MCF 10A (cell line): Measurements from ENCODE around the gene THBD. TPM values are rescaled to one million over a fixed set of nuclear protein-coding genes. Genes with fewer than 3 reads are reported as not detected.

Experiments used
- BruUV-seq: library from RNA; stranded (reverse); fragments of 400-500 nt; replicated peaks from 2 replicates; lab custom pipeline; 2021; lab: Mats Ljungman, UMichigan
- CTCF ChIA-PET: fragments of 300-600 bp; sonication (Branson Sonifier 250); formaldehyde crosslinking; extraction: SDS; loops from one replicate; lab custom pipeline; 2021; ENCODE audit warnings: antibody characterized with exemption, inconsistent platforms; lab: Yijun Ruan, JAX
- POLR2A ChIA-PET: fragments of 300-600, 350-650 bp; sonication (Branson Sonifier 250); formaldehyde crosslinking; extraction: SDS; loops from one replicate; lab custom pipeline; 2020; ENCODE audit warnings: antibody characterized with exemption, inconsistent platforms; lab: Yijun Ruan, JAX
- DNase-seq: peaks from one replicate; pipeline ENCODE4 v3.0.0-alpha.2; 2018; ENCODE audit not compliant: unreplicated experiment
- H3K27ac Mint-ChIP-seq: one replicate; pipeline ENCODE4 v1.8.0; 2022; ENCODE audit warnings: mild to moderate bottlenecking, low read depth, mixed read lengths; ENCODE audit not compliant: unreplicated experiment
- H3K27me3 Mint-ChIP-seq: one replicate; pipeline ENCODE4 v1.8.0; 2022; ENCODE audit warnings: mixed read lengths; ENCODE audit not compliant: insufficient read depth, unreplicated experiment
- H3K36me3 Mint-ChIP-seq: one replicate; pipeline ENCODE4 v1.8.0; 2022; ENCODE audit warnings: mild to moderate bottlenecking, moderate library complexity, mixed read lengths; ENCODE audit not compliant: insufficient read depth, unreplicated experiment
- H3K4me1 Mint-ChIP-seq: one replicate; pipeline ENCODE4 v1.8.0; 2022; ENCODE audit warnings: mixed read lengths; ENCODE audit not compliant: insufficient read depth, unreplicated experiment
- H3K4me3 Mint-ChIP-seq: one replicate; pipeline ENCODE4 v1.8.0; 2022; ENCODE audit warnings: mild to moderate bottlenecking, moderate library complexity, mixed read lengths; ENCODE audit not compliant: unreplicated experiment
- H3K9me3 Mint-ChIP-seq: one replicate; pipeline ENCODE4 v1.8.0; 2022; ENCODE audit warnings: mixed read lengths; ENCODE audit not compliant: unreplicated experiment
- intact Hi-C: fragments of 100-400 bp; cut with micrococcal nuclease; formaldehyde crosslinking; loops from 2 replicates; pipeline ENCODE4 v1.14.1; 2022
- total RNA-seq: library from RNA; stranded (reverse); gene quantifications from 2 replicates; pipeline ENCODE4 v1.2.3, GENCODE V29; 2022
- TF ChIP-seq, protein P1 (sequence below): fragments of 200-600 bp; IDR thresholded peaks from one replicate; pipeline ENCODE4 v1.8.0; 2022; ENCODE audit warnings: antibody characterized with exemption, mild to moderate bottlenecking; ENCODE audit not compliant: unreplicated experiment

The THBD gene
- total RNA-seq, 1 experiment from 2014 or later = 15.4 TPM

DNA sequence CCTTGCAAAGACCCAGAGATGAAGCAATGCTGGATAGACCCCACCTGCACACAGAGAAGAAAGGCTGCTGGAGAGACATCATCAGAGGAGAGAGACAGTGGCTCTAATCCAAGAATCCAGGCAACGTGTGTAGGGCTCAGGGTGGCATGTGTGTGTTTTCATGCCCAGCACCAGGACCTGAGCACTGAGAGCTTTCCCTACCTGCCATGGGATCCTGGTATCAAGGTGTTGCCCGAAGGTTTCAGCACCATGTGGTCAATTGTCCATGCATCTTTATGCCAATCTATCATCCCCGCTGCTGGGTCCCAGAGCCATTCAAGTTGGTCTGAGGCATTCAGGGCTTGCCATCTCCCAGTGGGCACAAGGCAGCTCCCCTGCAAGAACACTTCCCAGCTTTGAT, 44.1 kb upstream of the THBD start:
- Mint-ChIP-seq H3K27me3 (no peaks in the 10 kb centered on the region), H3K4me3 (no peak overlapping the region), H3K36me3 (no peaks in the 10 kb centered on the region), H3K9me3 (no peaks in the 10 kb centered on the region), H3K27ac (peak overlapping the region; percentile 84), H3K4me1 (peaks cover 29% of the 10 kb centered on the region)
- BruUV-seq = no TSS peak
- ChIA-PET CTCF (interaction anchor here (0.5 to 4.8 kb wide), 8 partner anchors 31 to 887 kb away, joined by 3 to 29 read pairs (median 3); no protein-coding TSS in a partner anchor), POLR2A (interaction anchor here (0.7 to 2.6 kb wide), 5 partner anchors 13 to 94 kb away, joined by 3 to 15 read pairs (median 4); no protein-coding TSS in a partner anchor)
- intact Hi-C loops = no loop called here
- TF ChIP-seq, protein P1, sequence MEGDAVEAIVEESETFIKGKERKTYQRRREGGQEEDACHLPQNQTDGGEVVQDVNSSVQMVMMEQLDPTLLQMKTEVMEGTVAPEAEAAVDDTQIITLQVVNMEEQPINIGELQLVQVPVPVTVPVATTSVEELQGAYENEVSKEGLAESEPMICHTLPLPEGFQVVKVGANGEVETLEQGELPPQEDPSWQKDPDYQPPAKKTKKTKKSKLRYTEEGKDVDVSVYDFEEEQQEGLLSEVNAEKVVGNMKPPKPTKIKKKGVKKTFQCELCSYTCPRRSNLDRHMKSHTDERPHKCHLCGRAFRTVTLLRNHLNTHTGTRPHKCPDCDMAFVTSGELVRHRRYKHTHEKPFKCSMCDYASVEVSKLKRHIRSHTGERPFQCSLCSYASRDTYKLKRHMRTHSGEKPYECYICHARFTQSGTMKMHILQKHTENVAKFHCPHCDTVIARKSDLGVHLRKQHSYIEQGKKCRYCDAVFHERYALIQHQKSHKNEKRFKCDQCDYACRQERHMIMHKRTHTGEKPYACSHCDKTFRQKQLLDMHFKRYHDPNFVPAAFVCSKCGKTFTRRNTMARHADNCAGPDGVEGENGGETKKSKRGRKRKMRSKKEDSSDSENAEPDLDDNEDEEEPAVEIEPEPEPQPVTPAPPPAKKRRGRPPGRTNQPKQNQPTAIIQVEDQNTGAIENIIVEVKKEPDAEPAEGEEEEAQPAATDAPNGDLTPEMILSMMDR = no peak
- no peak for DNase-seq

DNA sequence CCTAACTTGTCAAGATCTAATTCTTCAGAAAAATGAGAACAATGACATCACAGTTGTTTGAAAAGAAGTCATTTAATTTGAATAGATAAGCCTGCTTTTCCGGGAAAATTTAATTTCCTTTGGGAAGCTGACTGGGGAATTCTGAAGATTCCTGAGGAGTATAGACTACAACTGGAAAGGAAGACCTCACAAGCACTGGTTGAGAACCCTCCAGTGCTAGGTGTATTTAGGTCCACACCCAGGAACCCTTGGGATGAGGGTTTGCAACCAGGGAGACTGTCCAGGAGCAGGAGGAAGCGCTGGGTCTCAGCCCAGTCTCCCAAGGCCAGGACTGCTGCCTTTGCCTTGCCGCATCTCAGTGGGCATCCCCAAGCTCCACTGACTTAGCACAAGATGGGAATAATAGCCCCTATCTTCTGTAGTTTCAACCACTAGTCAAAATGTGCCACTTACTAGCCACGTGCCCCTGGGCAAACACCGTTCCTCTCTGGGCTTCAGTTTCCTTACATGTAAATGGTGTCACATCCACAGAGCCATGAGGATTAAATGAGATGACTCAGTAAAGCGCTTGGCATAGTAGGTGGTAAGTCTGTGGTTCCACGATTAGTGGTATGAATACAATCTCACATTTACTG, 43.5 kb upstream of the THBD start:
- H3K36me3 Mint-ChIP-seq = no peaks in the 10 kb centered on the region
- intact Hi-C loops = no loop called here
- H3K27me3 Mint-ChIP-seq = no peaks in the 10 kb centered on the region
- ChIA-PET CTCF (interaction anchor here (0.6 to 4.8 kb wide), 7 partner anchors 8 to 887 kb away, joined by 3 to 29 read pairs (median 3); no protein-coding TSS in a partner anchor), POLR2A (interaction anchor here (1.0 kb wide), 1 partner anchor 13 kb away, joined by 7 read pairs; no protein-coding TSS in a partner anchor)
- BruUV-seq = no TSS peak
- TF ChIP-seq, protein P1 = no peak
- H3K27ac Mint-ChIP-seq = peak overlapping the region; percentile 84
- H3K9me3 Mint-ChIP-seq = no peaks in the 10 kb centered on the region
- DNase-seq = no peak
- H3K4me3 Mint-ChIP-seq = no peak overlapping the region
- H3K4me1 Mint-ChIP-seq = peaks cover 24% of the 10 kb centered on the region

GRCh38 chr20:23092384-23092756, 42.9 kb upstream of the THBD start:
- ChIA-PET CTCF (interaction anchor here (0.6 to 1.2 kb wide), 5 partner anchors 8 to 400 kb away, joined by 3 to 5 read pairs (median 3); no protein-coding TSS in a partner anchor), POLR2A (interaction anchor here (1.0 kb wide), 1 partner anchor 13 kb away, joined by 7 read pairs; no protein-coding TSS in a partner anchor)
- H3K4me1 Mint-ChIP-seq = peaks cover 21% of the 10 kb centered on the region
- H3K27ac Mint-ChIP-seq = no peak overlapping the region
- TF ChIP-seq, protein P1 = no peak
- no peak for DNase-seq
- no peaks in the 10 kb centered on the region for H3K27me3 Mint-ChIP-seq
- no peaks in the 10 kb centered on the region for H3K9me3 Mint-ChIP-seq
- H3K36me3 Mint-ChIP-seq = no peaks in the 10 kb centered on the region
- no peak overlapping the region for H3K4me3 Mint-ChIP-seq
- intact Hi-C loops = no loop called here
- BruUV-seq = no TSS peak

GRCh38 chr20:23091721-23092383, 42.4 kb upstream of the THBD start:
- CTCF ChIA-PET = interaction anchor here (0.5 to 1.1 kb wide), 7 partner anchors 9 to 332 kb away, joined by 3 to 5 read pairs (median 3); no protein-coding TSS in a partner anchor
- TF ChIP-seq, protein P1 = no peak
- Mint-ChIP-seq H3K36me3 (no peaks in the 10 kb centered on the region), H3K27ac (peak overlapping the region; percentile 35), H3K9me3 (no peaks in the 10 kb centered on the region), H3K27me3 (no peaks in the 10 kb centered on the region), H3K4me1 (peaks cover 21% of the 10 kb centered on the region), H3K4me3 (no peak overlapping the region)
- no TSS peak for BruUV-seq
- DNase-seq = no peak
- POLR2A ChIA-PET = interaction anchor here (0.7 to 1.0 kb wide), 2 partner anchors 14 to 259 kb away, joined by 3 to 7 read pairs; partner anchors contain the start of gene NXT1
- intact Hi-C loops = no loop called here
